HG02943 (cell line): ENCODE results near the gene PRDM10.

Experiments
- ATAC-seq: cut with Tn5 transposase; IDR thresholded peaks from one replicate; pipeline ENCODE4 v1.9.1; 2021; ENCODE audit warnings: mild to moderate bottlenecking, low read depth, moderate library complexity; ENCODE audit not compliant: unreplicated experiment

Gene PRDM10

DNA sequence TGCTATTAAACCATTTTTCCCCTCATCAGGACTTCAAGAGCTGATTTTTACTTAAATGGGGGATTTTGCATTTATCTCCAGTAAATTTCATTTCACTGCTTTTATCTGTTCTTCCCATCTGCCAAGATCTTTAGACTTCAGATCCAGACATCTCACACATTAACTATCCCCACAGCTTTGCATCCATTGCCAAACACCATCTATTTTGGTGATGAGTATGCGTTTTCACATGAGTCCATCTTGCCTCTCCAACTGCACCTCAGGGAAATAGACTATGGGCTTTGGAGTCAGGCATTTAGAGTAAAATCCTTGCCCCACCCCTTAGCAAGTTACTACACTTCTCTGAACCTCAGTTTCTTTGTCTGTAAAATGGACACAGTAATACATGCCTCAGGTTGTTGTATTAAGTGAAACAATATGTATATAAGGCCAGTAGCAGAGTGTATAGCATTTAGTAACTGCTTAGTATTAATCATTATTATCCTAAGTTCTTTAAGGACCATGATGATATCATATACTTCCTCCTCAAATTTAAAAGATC lies 53.6 kb downstream of the PRDM10 start:
- no peak for ATAC-seq

DNA sequence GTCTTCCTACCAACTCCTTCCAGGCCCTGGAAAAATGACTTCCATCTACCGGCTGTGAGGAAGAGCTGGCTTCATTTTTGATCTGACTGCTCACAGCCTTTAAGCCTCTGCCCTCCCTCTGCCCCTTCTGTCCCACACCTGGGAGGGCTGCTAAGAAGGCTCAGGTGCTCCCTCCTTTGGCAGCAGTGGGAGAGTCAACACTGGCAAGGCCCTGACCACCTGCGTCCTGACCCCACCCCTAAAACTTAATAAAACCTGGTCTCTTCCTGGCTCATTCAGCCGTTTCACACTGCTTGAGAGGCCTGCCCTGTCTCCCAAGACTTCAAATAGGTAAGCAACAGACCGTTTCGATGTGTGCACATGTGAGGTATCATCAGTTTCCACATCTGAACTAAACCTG lies 55.2 kb downstream of the PRDM10 start:
- no peak for ATAC-seq

DNA sequence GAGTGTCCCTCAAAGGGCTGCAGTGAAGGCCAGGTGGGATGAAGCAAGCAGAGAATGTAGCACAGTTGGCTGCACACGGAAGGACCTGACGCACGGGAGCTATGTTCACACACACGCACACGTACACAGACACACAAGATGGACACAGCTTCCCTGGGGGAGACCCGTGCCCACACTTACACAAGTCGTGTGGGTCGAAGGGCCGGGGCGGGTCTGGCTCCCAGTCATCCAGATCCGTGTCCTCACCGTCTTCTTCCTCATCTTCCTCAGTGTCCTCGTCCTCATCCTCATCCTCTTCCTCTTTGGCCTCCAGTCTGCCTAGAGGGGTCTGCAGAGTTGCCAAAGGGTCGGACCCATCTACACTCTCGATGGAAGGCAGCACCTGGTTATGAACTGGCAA lies 55.7 kb downstream of the PRDM10 start:
- no peak for ATAC-seq

DNA sequence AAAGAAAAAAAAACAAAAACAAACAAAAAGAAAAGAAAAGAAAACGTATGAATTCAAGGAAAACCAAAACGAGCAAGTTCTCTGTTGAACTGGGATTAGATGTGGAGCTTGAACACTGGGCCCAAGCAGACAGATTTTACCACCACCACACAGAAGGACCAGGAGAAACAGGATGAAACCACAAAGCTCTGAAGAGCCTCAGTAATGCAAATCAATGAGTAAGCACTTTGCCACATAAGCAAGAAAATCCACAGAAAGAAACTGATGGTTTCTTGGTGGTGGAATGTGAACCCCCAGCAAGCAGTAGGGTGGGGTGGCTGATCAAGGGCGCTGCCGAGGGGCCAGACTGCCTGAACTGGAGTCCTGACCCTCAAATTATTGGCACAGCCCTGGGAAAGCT lies 56.4 kb downstream of the PRDM10 start:
- no peak for ATAC-seq

DNA sequence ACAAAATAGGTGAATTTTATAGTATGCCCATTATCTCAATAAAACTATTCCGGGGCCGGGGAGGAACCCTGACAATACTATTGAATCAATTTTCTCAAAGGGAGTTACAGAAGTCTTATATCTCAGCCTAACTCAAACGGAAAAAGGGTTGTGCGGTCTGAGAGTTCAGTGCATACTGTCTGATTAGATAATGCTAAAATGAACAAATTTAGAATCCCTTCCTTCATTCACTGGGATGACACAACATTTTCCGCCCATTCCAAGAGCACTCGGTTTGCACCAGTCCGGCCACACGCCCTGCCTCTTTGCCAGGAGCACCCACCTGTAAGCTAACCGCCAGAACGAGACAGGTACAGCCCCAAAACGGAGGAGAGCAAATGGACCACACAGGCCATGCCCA lies 57.3 kb downstream of the PRDM10 start:
- ATAC-seq, result no peak

DNA sequence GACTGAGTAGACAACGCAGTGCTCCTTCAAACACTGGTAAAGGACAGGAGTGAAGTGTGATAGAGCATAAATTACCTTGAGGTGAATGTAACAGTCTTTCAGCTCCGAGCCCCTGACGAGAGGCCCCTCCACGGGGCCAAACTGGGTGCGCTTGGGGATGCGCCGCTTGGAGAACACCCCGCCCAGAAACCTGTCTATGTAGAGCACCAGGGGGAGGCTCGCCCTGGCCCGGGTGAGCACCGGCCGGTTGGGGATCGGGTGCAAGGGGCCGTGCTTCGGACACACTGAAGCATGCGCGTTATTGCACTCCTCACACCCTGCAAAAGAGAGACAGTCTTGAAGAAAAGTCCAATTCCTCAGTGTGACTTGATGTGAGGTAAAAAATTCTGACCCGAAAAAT lies 57.9 kb downstream of the PRDM10 start:
- no peak for ATAC-seq

DNA sequence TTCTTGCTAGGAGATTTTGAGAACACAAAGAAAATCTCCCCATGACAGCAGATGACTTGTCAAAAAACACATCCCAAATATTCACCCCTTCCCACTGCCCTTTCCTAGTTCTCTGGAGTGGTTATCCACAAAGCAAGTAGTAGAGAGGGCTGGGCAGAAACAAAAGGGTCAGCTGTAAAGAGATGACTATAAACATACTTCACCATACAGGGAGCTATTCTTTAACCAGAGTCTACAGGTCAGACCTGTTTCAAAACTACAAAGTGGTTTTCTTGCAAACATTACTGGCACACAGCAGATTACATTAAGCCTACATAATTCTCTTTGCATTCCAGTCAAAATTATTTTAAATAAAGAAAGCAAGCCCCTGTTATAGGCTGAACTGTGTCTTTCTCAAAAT lies 59.6 kb downstream of the PRDM10 start:
- no peak for ATAC-seq

DNA sequence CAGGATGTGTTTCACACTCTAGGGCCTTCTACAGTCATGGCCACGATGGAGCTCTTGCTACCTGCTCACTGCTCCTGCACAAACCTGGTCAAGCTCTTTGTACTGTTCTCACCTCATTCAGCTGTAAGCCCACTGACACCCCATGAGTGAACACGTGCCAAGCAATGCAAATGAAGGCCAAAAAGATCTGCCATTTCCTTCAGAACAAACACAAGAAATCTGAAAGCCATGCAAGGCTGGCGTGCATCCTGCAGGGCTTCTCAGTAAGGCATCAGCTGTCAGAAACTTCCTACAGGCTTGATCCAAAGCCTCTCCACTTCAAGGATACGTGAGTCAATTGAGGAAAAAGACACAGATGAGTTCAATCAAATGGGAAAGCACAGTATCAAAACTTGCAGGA lies 63.1 kb downstream of the PRDM10 start:
- no peak for ATAC-seq

DNA sequence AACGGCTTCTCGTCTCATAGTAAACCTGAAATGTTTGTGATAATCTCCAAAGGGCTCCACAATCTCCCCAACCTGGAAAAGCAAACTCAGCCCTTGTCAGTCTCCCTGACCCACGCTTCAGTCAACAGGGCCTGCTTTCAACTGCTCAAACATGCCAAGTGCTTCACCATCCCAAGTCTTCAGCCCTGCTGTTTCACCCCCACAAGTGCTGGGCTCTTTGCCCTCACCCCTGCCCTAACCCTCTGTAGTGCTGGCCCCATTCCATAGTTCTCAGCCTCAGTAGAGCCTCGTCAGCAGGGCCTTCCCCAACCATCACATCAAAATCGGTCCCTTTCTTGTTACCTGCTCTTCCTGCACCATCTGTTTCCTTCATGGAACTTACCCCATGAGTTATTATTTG lies 63.9 kb downstream of the PRDM10 start:
- ATAC-seq, result no peak

DNA sequence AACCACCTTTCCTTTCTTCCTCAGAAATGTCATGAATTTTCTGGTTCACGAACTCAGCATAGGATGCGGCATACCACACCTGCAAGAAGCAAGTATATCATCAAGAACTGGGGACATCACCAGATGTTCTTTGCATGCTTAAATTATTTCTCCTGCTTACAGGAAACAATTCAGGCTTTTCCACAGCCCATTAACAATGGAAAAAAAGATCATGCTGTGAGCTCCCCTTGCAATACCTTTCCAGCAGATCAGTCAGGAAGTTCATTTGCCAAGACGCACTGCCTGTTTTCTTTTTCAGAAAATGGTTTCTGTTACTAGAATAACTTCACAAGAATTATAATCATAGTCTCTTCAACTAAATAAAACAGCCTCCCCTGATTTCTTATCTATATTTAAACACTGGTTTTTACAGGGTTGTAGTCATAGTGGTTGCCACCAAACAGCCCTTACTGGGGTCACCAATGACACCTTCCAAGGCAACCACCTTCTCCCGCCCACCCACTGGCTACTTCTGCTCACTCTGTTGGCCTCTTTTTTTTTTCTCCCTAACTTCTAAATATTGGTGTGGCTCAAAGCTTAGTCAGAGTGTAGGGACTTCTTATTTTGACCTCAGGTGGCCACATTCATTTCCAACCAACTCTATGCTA lies 64.9 kb downstream of the PRDM10 start:
- no peak for ATAC-seq

DNA sequence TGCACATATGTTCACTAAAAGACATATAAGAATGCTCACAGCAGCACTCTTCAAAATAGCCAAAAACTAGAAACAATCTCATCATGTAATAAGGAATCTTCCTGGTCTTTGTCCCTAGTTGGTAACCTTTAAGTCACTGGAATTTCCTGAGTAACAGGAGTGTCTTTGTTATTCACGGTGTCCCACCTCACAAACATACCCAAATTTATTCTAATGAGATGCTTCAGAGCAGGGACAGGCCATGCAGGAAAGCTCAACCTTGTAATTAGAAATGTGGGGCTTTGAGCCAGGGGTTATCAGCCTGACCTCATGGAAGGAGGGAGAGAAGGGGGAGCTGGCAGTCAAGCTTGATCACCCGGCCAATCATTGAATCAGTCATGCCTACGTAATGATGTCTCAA lies 66.9 kb downstream of the PRDM10 start:
- ATAC-seq, result no peak

DNA sequence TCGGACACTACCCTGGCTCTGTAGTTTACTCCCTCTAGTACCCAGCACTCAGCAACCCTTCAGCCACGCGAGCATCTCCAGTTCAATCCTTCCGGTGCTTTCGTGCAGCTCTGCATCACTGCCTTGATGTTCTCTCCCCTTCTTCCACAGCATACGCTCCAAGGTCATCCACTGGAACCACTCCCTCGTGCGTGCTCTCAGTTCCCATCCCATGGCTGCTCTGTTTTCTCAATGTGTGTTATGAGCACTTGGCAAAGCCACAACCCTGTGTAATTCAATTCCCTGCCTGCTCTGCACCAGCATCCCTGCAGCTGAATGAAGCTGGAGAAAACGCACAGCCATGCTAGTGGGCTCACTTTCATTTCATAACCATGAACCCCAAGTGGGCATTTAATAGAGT lies 68.7 kb downstream of the PRDM10 start:
- no peak for ATAC-seq

DNA sequence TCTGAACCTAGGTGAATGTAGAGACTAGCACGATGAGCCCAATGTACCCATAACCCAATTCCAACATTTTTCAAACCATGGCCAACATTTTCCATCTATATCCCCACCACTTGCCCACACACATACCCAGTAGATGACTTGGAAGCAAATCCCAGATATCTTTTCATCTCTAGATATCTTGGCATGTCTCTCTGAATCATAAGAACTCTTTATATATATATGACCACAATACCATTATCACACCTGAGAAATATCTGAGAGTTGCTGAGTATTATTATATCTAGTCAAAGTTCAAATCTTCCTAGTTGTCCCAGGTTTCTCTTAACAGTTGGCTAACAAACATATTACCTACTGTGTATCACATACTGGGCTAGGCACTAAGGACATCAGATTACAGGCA lies 69.4 kb downstream of the PRDM10 start:
- no peak for ATAC-seq

DNA sequence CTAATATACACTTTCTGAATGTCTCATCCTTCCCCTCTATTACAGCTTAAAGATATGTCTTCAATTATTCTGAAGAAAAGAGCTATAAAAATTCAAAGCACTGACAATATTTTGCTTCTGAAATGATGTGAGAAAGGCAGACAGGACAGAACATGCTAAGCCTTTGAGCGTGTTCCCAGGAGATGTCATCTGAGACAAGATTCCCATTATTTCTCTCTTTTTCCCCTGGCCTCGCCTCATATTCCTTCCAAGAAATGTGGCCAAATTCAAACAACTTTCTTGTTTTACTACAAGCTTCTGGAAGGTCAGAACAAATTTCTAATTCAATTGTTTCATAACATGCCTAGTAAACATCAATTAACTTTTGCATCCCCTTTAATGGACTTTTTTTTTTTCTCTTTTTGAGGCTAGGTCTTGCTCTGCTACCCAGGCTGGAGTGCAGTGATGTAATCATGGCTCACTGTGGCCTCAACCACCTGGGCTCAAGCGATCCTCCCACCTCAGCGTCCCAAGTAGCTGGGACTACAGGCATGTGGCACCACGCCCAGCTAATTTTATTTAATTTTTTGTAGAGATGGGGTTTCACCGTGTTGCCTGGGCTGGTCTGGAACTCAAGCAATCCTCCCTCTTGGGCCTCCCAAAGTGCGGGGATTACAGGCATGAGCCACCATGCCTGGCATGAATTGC lies 70.1 kb downstream of the PRDM10 start:
- no peak for ATAC-seq

DNA sequence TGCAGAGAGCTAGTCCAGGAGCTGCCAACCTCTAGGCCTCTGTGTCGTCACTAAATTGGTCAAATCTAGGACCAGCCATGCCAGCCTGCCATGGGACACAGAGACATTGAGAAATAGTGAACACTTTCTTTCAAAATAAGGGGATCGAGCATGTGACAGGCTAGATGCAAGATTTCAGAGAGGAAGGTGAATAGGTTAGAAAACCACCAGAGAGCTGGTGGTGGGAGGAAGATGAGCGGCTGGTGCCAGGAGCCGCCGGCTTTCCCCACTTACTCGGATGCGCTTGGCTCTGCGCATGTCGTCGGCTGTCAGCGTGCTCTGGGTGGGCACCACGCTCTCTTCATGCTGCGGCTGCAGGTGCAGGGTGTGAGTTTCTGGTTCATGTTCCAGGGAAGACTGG lies 71.9 kb downstream of the PRDM10 start:
- ATAC-seq, result no peak

DNA sequence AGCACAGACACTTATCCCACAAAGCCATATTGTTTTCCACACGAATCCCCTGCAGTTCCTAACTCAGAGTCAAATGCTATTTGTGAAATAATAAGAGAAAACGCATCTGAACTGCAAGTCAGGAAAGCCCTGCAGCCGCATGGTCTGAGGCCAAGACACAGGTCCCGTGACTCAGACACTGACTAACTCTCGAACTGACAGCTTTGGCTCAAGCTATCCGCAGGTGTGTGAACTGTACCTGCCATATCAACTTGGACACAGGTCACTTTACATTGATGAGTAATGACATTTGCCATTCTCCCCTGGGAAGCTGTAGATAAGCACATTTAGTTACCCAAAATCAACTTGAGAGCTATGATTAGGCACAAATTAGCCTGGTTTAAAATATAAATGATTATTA lies 72.3 kb downstream of the PRDM10 start:
- ATAC-seq, result no peak

DNA sequence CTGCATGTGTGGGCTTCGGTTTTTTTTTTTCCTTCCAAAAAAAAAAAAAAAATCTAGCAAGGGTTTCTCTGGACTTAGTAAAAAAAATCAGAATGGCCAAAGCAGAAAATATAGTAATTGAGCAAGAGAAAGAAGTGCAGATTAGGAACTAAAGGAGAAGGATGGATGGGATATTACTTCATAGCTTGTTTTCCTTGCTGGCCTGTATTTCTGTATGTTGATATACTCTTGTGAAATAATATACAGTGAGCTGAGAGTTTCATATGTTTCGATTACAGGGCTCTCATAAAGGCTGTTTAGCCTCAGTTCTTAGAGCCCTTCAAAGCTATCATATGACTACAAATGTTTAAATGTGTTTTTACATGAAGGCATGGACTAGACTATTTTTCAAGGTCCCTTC lies 72.9 kb downstream of the PRDM10 start:
- ATAC-seq, result no peak

DNA sequence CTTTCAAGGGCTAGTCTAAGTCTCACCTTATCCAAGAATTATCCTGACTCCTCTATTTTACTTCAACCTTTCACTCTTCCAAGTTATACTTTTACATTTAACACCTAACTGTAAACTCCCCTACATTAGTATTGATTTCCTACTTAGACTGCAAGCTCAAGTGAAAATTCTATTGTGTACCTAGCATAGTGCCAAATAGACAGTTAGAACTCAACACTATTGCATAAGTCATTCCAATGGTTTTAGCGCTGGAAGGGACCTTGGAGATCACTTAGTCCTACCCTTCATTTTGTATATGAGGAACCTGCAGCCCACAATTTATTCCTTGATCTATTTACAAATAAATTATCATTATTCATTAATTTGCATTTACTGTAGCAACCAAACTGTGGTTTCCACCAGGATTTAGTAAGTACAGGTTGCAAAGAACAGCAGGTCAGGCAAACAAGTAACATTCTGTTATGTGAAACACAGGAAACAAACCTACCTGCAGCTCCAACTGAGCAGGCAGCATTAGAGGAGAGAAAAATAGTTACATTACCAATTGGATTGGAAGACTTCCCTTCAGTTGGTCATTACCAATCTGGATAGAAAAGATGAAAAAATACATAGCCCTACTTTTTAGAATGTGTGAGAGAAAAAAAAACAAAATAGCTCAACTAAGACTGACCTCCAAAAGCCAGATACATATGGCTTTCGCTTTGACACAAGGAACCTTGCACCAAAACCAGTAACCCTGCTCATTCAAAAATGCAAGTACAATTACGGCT lies 73.5 kb downstream of the PRDM10 start:
- ATAC-seq, result no peak

DNA sequence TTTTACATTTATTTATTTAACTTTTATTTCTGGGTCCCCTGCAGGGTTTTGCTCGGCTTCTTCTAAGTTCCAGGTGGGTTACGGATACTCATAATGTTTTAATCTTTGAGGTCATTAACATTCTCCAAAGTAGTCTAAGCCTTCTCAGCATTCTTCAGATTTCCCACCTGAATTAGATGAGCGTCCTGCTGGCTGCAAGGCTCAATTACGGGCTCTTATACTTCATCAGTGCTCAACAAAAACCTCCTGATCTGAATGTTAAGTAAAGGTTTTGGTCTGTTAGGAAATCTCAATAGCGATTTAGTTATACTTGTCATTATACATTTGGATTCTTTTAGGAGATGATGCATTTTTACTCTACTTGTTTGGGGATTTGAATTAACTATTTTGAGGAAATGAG lies 80.0 kb downstream of the PRDM10 start:
- ATAC-seq, result no peak

DNA sequence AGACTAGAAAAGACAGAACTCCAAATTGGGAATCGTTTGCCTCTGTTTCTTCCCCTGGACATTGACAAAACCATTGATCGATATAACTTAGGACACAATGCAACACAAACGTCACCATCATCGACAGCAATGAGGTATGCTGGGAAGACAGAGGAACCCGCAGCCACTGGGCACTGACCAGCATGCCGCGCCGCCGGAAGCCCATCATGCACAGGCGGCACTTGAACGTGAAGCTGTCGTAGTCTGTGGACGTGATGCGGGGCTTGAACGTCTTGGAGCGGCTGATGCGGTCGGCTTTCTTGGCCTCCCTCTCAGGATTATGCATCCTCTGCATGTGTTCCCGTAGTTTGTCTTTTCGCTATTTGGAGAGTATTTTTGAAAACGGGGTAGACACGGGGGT lies 84.3 kb downstream of the PRDM10 start:
- ATAC-seq, result no peak

DNA sequence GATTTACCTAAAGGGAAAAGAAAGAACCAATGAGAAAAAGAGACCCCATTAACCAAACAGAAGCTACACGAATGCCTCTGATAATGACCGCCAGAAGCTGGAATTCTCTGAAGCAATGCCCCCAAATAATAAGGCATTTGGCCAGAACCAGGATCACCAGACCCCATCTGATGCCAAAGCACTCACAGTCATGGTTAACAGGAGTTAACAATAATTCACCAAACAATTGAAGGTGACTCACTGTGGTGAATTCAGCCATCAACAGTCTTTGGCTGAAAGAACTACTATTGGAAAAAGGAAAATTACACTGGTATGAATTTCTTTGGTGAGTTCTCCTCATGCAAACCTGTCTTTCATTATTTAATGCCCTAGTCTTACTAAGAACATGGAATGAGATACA lies 85.4 kb downstream of the PRDM10 start:
- no peak for ATAC-seq

DNA sequence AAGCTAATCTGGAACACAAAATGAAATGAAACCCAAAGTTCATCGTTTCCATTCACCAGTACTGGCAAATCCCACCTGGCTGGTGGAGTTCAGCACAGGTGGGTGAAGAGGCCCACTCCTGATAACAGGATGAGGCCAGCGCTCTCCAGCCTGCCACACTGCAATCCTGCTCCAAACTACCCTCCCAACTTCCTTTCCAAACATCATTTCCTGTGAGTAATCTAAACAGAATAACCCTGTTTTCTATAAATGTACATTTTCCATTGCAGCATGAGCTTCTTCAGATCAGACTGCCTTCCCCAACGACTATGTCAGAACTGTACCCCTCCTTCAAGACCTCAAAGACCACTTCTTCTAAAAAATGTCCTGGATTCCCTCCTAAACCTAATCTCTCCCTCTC lies 91.3 kb downstream of the PRDM10 start:
- no peak for ATAC-seq
